ENCODE measurements around the gene PPM1B. TPM values are rescaled to one million over a fixed set of nuclear protein-coding genes. Genes with fewer than 3 reads are reported as not detected.

The PPM1B gene
- total and polyA plus RNA-seq, 10 of the 15 experiments (the other 5 are each of a cell fraction or from before 2014, with no cell fraction given): 12.5 to 53.4 (median 33.7) TPM

- H3K27me3 ChIP-seq (replicated peaks in 1 of 2; ENCODE audit: control insufficient read depth in 2 of 2, insufficient read depth in 2 of 2, low read length in 1 of 2): no peaks in the 10 kb centered on the region
- no peak overlapping the region for H3K27ac ChIP-seq (ENCODE audit: control insufficient read depth, insufficient read depth)
- H3K79me2 ChIP-seq (ENCODE audit: control insufficient read depth, insufficient read depth, low read length): no peaks in the 10 kb centered on the region
- no peak overlapping the region for H3K9ac ChIP-seq (ENCODE audit: control insufficient read depth, insufficient read depth, low read length)
- no peak overlapping the region for H3K4me3 ChIP-seq
- FAIRE-seq (no peak), DNase-seq (ENCODE audit: low read depth, low spot score) (no peak), ATAC-seq (no peak)
- SMC1A ChIA-PET (ENCODE audit: uncharacterized antibody, unreplicated experiment): interaction anchor here (0.6 to 1.4 kb wide), 2 partner anchors 22 to 129 kb away, joined by 3 read pairs; no protein-coding TSS in a partner anchor
- intact Hi-C loops (cut with micrococcal nuclease; ENCODE audit: unreplicated experiment) (no loop called here), in situ Hi-C loops (cut with MboI) (no loop called here)
- no TSS peak for BruUV-seq (replicated peaks)
- H4K20me1 ChIP-seq (ENCODE audit: control insufficient read depth, insufficient read depth): no peaks in the 10 kb centered on the region
- WGBS (ENCODE audit: insufficient coverage, insufficient replicate concordance, low lambda C conversion rate, missing lambda C conversion rate): 90% methylated on average over 1 of the region's 2 CpGs
- H3K4me1 ChIP-seq (ENCODE audit: control insufficient read depth, insufficient read depth, low read length): no peaks in the 10 kb centered on the region
- RAD21 ChIA-PET (ENCODE audit: unreplicated experiment): no interaction called here
- H3K4me2 ChIP-seq (ENCODE audit: control insufficient read depth, insufficient read depth): no peak overlapping the region
- no peak for TF ChIP-seq ZBTB4 (CRISPR knock-in tag; IDR thresholded peaks at IDR 0.05)
- TF ChIP-seq CREM (IDR thresholded peaks at IDR 0.05; ENCODE audit: low read depth): no peak
- no peak overlapping the region for H2AFZ ChIP-seq (ENCODE audit: control insufficient read depth, low read depth, low read length)
- peaks cover 0 to 4% of the 10 kb centered on the region in 2 experiments; a peak in 1 of 4 replicates for H3K36me3 ChIP-seq (ENCODE audit: control insufficient read depth in 2 of 2, insufficient read depth in 2 of 2, low read length in 1 of 2)
- POLR2A ChIA-PET: interaction anchor here (0.6 to 0.7 kb wide), 4 partner anchors 39 to 1936 kb away, joined by 3 to 4 read pairs (median 4); no protein-coding TSS in a partner anchor
- no peaks in the 10 kb centered on the region for H3K9me3 ChIP-seq (replicated peaks; ENCODE audit: control insufficient read depth, insufficient read depth, low read length)
- CTCF ChIA-PET: interaction anchor here (0.8 to 1.3 kb wide), 2 partner anchors 16 to 138 kb away, joined by 3 to 6 read pairs; no protein-coding TSS in a partner anchor
Measured at GRCh38 chr2:44226753-44227152, 58.1 kb downstream of the PPM1B start.

- in situ Hi-C loops (cut with MboI) (no loop called here), intact Hi-C loops (cut with micrococcal nuclease; ENCODE audit: unreplicated experiment) (no loop called here)
- Histone ChIP-seq H3K4me1 (ENCODE audit: control insufficient read depth, insufficient read depth, low read length) (peaks cover 4% of the 10 kb centered on the region), H2AFZ (ENCODE audit: control insufficient read depth, low read depth, low read length) (no peak overlapping the region), H3K4me2 (ENCODE audit: control insufficient read depth, insufficient read depth) (no peak overlapping the region), H3K27ac (ENCODE audit: control insufficient read depth, insufficient read depth) (no peak overlapping the region), H4K20me1 (ENCODE audit: control insufficient read depth, insufficient read depth) (no peaks in the 10 kb centered on the region), H3K36me3 (ENCODE audit: control insufficient read depth in 2 of 2, insufficient read depth in 2 of 2, low read length in 1 of 2) (no peaks in the 10 kb centered on the region; a peak in 2 of 4 replicates), H3K9me3 (replicated peaks; ENCODE audit: control insufficient read depth, insufficient read depth, low read length) (no peaks in the 10 kb centered on the region), H3K9ac (ENCODE audit: control insufficient read depth, insufficient read depth, low read length) (no peak overlapping the region), H3K27me3 (replicated peaks in 1 of 2; ENCODE audit: control insufficient read depth in 2 of 2, insufficient read depth in 2 of 2, low read length in 1 of 2) (no peaks in the 10 kb centered on the region), H3K79me2 (ENCODE audit: control insufficient read depth, insufficient read depth, low read length) (no peaks in the 10 kb centered on the region), H3K4me3 (no peak overlapping the region)
- POLR2A ChIA-PET: interaction anchor here (1.0 kb wide), 1 partner anchor 16 kb away, joined by 3 read pairs; no protein-coding TSS in a partner anchor
- RAD21 ChIA-PET (ENCODE audit: unreplicated experiment): no interaction called here
- CTCF ChIA-PET: interaction anchor here (0.8 to 1.6 kb wide), 5 partner anchors 13 to 73 kb away, joined by 3 to 4 read pairs (median 3); no protein-coding TSS in a partner anchor
- no peak for FAIRE-seq
- no peak for ATAC-seq
- SMC1A ChIA-PET (ENCODE audit: uncharacterized antibody, unreplicated experiment): interaction anchor here (0.7 to 5.2 kb wide), 4 partner anchors 14 to 43 kb away, joined by 3 to 27 read pairs (median 3); no protein-coding TSS in a partner anchor
- DNase-seq (ENCODE audit: low read depth, low spot score): no peak
- BruUV-seq (replicated peaks): no TSS peak
- WGBS (ENCODE audit: insufficient coverage, insufficient replicate concordance, low lambda C conversion rate, missing lambda C conversion rate): 46% methylated on average over 3 of the region's 3 CpGs
- TF ChIP-seq JUND (IDR thresholded peaks at IDR 0.05; ENCODE audit: low read depth, low read length) (no peak), ATF2 (IDR thresholded peaks at IDR 0.05; ENCODE audit: low read length) (no peak), POLR2AphosphoS2 (IDR thresholded peaks at IDR 0.05; ENCODE audit: low read depth, low read length) (no peak), NRF1 (conservative IDR thresholded peaks at IDR 0.05; ENCODE audit: low read depth, low read length) (no peak), HSF1 (IDR thresholded peaks at IDR 0.05; ENCODE audit: low read depth, low read length) (no peak)
Measured at GRCh38 chr2:44230378-44230777, 61.7 kb downstream of the PPM1B start.

All from GM12878 (cell line).